ENCODE data around the gene C1QTNF8.

C1QTNF8 gene

GRCh38 chr16:1070864-1071408, 25.1 kb downstream of the C1QTNF8 start:
- DNase-seq (no peak), ATAC-seq (ENCODE audit: insufficient read depth, low read depth) (no peak)
- TF ChIP-seq EZH2 (IDR thresholded peaks at IDR 0.05; ENCODE audit: borderline replicate concordance, low read depth, low read length, severe bottlenecking) (no peak), CTCF (IDR thresholded peaks at IDR 0.05; ENCODE audit: borderline replicate concordance, extremely low read depth, low read length, poor library complexity, severe bottlenecking) (no peak)
- Histone ChIP-seq H3K4me1 (ENCODE audit: insufficient read depth, low read length) (no peaks in the 10 kb centered on the region), H4K20me1 (ENCODE audit: insufficient read depth, low read length) (peaks cover 11% of the 10 kb centered on the region; the same call in 1 of the 2 replicates), H3K4me3 (ENCODE audit: low read depth in 1 of 2, low read length in 2 of 2) (no peak overlapping the region), H3K9ac (ENCODE audit: low read depth, low read length) (no peak overlapping the region), H3K79me2 (ENCODE audit: insufficient read depth, low read length) (no peaks in the 10 kb centered on the region), H3K4me2 (ENCODE audit: insufficient read depth, low read length) (no peak overlapping the region), H3K27me3 (ENCODE audit: insufficient read depth, low read length, poor library complexity) (no peaks in the 10 kb centered on the region), H2AFZ (ENCODE audit: low read depth, low read length) (no peak overlapping the region), H3K27ac (ENCODE audit: low read length) (no peak overlapping the region), H3K36me3 (ENCODE audit: insufficient read depth, low read length) (no peaks in the 10 kb centered on the region), H3K9me3 (ENCODE audit: insufficient read depth, low read length, severe bottlenecking) (no peaks in the 10 kb centered on the region)

GRCh38 chr16:1070084-1070863, 25.8 kb downstream of the C1QTNF8 start:
- Histone ChIP-seq H3K4me2 (ENCODE audit: insufficient read depth, low read length) (no peak overlapping the region), H4K20me1 (ENCODE audit: insufficient read depth, low read length) (peaks cover 9% of the 10 kb centered on the region; the same call in 1 of the 2 replicates), H3K9me3 (ENCODE audit: insufficient read depth, low read length, severe bottlenecking) (no peaks in the 10 kb centered on the region), H3K79me2 (ENCODE audit: insufficient read depth, low read length) (no peaks in the 10 kb centered on the region), H3K27me3 (ENCODE audit: insufficient read depth, low read length, poor library complexity) (no peaks in the 10 kb centered on the region), H3K4me3 (ENCODE audit: low read depth in 1 of 2, low read length in 2 of 2) (no peak overlapping the region), H2AFZ (ENCODE audit: low read depth, low read length) (no peak overlapping the region), H3K4me1 (ENCODE audit: insufficient read depth, low read length) (no peaks in the 10 kb centered on the region), H3K36me3 (ENCODE audit: insufficient read depth, low read length) (no peaks in the 10 kb centered on the region), H3K27ac (ENCODE audit: low read length) (no peak overlapping the region), H3K9ac (ENCODE audit: low read depth, low read length) (no peak overlapping the region)
- TF ChIP-seq CTCF (IDR thresholded peaks at IDR 0.05; ENCODE audit: borderline replicate concordance, extremely low read depth, low read length, poor library complexity, severe bottlenecking) = no peak
- ATAC-seq (ENCODE audit: insufficient read depth, low read depth) (no peak), DNase-seq (no peak)

GRCh38 chr16:1069154-1069553, 26.9 kb downstream of the C1QTNF8 start:
- H3K27me3 ChIP-seq (ENCODE audit: insufficient read depth, low read length, poor library complexity) = no peaks in the 10 kb centered on the region
- H4K20me1 ChIP-seq (ENCODE audit: insufficient read depth, low read length) = peaks cover 10% of the 10 kb centered on the region; the same call in 1 of the 2 replicates
- H3K4me3 ChIP-seq (ENCODE audit: low read depth in 1 of 2, low read length in 2 of 2) = no peak overlapping the region
- no peaks in the 10 kb centered on the region for H3K9me3 ChIP-seq (ENCODE audit: insufficient read depth, low read length, severe bottlenecking)
- no peaks in the 10 kb centered on the region for H3K36me3 ChIP-seq (ENCODE audit: insufficient read depth, low read length)
- no peak overlapping the region for H3K4me2 ChIP-seq (ENCODE audit: insufficient read depth, low read length)
- H3K9ac ChIP-seq (ENCODE audit: low read depth, low read length) = no peak overlapping the region
- no peak for TF ChIP-seq CTCF (IDR thresholded peaks at IDR 0.05; ENCODE audit: borderline replicate concordance, extremely low read depth, low read length, poor library complexity, severe bottlenecking)
- TF ChIP-seq EZH2 (IDR thresholded peaks at IDR 0.05; ENCODE audit: borderline replicate concordance, low read depth, low read length, severe bottlenecking) = no peak
- DNase-seq (no peak), ATAC-seq (ENCODE audit: insufficient read depth, low read depth) (no peak)
- H3K79me2 ChIP-seq (ENCODE audit: insufficient read depth, low read length) = no peaks in the 10 kb centered on the region
- H2AFZ ChIP-seq (ENCODE audit: low read depth, low read length) = no peak overlapping the region
- H3K4me1 ChIP-seq (ENCODE audit: insufficient read depth, low read length) = no peaks in the 10 kb centered on the region
- no peak overlapping the region for H3K27ac ChIP-seq (ENCODE audit: low read length)

All from DND-41 (cell line).